PFSK-1 (cell line): ENCODE measurements around the gene ZNF780B.

Experiments used
- FOXP2 ChIP-seq: optimal IDR thresholded peaks from 2 replicates; pipeline ENCODE3; 2011; ENCODE audit warnings: borderline replicate concordance, control low read depth, inconsistent platforms; ENCODE audit not compliant: insufficient read depth; ENCODE audit errors: extremely low read length, extremely low read depth
- POLR2AphosphoS5 ChIP-seq: IDR thresholded peaks from 2 replicates; pipeline ENCODE4 v1.6.1; 2012; ENCODE audit warnings: low read depth, mild to moderate bottlenecking, control low read depth, low read length, moderate library complexity
- REST ChIP-seq, 2 experiments: IDR thresholded peaks; 2 replicates each; pipeline versions ENCODE4 v1.6.1 to v1.8.0; 2011 to 2012; ENCODE audit warnings: low read depth in 2 of 2, low read length in 2 of 2, control low read depth in 1 of 2, inconsistent platforms in 1 of 2, mild to moderate bottlenecking in 1 of 2, moderate library complexity in 1 of 2; ENCODE audit not compliant: insufficient read depth in 1 of 2
- SIN3A ChIP-seq: IDR thresholded peaks from 2 replicates; pipeline ENCODE4 v1.6.1; 2012; ENCODE audit warnings: mild to moderate bottlenecking, low read length, moderate library complexity, borderline replicate concordance; ENCODE audit not compliant: insufficient read depth
- TAF1 ChIP-seq: IDR thresholded peaks from 2 replicates; pipeline ENCODE4 v1.6.1; 2012; ENCODE audit warnings: low read length, control low read depth, borderline replicate concordance; ENCODE audit not compliant: insufficient read depth

ZNF780B gene

GRCh38 chr19:39995794-39996193, 60.2 kb downstream of the ZNF780B start:
- TF ChIP-seq TAF1 (no peak), FOXP2 (no peak), REST (IDR thresholded peaks at IDR 0.05; ENCODE audit: insufficient read depth in 1 of 2, low read depth in 2 of 2, low read length in 2 of 2) (no peak), POLR2AphosphoS5 (no peak), SIN3A (no peak)

- TF ChIP-seq SIN3A (no peak), REST (IDR thresholded peaks at IDR 0.05; ENCODE audit: insufficient read depth in 1 of 2, low read depth in 2 of 2, low read length in 2 of 2) (no peak), FOXP2 (no peak), TAF1 (no peak), POLR2AphosphoS5 (no peak)
These were observed 61.7 kb downstream of the ZNF780B start for GRCh38 chr19:39994361-39994760.

- TF ChIP-seq POLR2AphosphoS5 = no peak
- TF ChIP-seq TAF1 = no peak
- no peak for TF ChIP-seq REST (IDR thresholded peaks at IDR 0.05; ENCODE audit: insufficient read depth in 1 of 2, low read depth in 2 of 2, low read length in 2 of 2)
- no peak for TF ChIP-seq SIN3A
- no peak for TF ChIP-seq FOXP2
These were observed 62.4 kb downstream of the ZNF780B start for GRCh38 chr19:39993605-39994004.

GRCh38 chr19:39987596-39987995, 68.4 kb downstream of the ZNF780B start:
- TF ChIP-seq REST (IDR thresholded peaks at IDR 0.05; ENCODE audit: insufficient read depth in 1 of 2, low read depth in 2 of 2, low read length in 2 of 2) = no peak
- no peak for TF ChIP-seq TAF1
- TF ChIP-seq SIN3A = no peak
- TF ChIP-seq FOXP2 = no peak
- no peak for TF ChIP-seq POLR2AphosphoS5

GRCh38 chr19:39987167-39987566, 68.9 kb downstream of the ZNF780B start:
- TF ChIP-seq SIN3A (no peak), FOXP2 (no peak), REST (IDR thresholded peaks at IDR 0.05; ENCODE audit: insufficient read depth in 1 of 2, low read depth in 2 of 2, low read length in 2 of 2) (no peak), TAF1 (no peak), POLR2AphosphoS5 (no peak)
